B cell (primary cell): ENCODE data around the gene ERCC4.
A peak's percentile ranks its signal among the peaks of the same experiment; 100 is the strongest.

Experiments used
- EZH2 ChIP-seq: IDR thresholded peaks from 2 replicates; pipeline ENCODE4 v1.6.1; 2012; ENCODE audit warnings: borderline replicate concordance, low read depth, mild to moderate bottlenecking, moderate library complexity, low read length; ENCODE audit not compliant: insufficient read depth, poor library complexity, severe bottlenecking
- TF ChIP-seq, protein P1 (sequence below): fragments of 200-600 bp; IDR thresholded peaks from one replicate; pipeline ENCODE4 v1.8.0; 2022; ENCODE audit warnings: antibody characterized with exemption, mild to moderate bottlenecking

DNA sequence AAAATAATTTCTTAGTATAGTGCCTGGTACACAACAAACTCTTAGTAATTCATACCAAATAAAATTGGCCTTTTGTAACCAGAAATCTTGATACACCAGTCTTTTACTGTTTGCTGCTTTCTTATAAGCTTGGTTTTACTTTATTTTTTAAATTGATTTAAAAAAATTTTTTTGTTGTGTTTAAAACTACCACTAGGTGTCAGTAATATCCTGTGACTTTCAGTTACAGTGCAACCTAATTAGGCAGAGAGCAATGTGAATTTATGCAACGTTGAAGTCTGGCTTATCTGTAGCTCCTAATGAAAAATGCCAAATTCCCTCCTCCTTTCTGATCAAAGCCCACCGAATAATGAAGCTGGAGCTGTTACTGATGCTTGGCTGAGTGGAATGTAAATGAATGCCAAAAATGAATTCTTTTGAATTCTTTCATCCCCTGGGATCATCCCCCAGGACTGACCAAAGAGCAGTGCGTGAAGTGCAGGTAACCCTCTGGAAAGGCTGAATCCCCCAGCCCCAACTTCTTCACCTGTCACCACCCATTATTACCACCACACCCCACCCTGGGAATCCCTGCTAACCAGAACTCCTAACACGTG is 3.8 kb downstream of the ERCC4 start:
- TF ChIP-seq, protein P1, sequence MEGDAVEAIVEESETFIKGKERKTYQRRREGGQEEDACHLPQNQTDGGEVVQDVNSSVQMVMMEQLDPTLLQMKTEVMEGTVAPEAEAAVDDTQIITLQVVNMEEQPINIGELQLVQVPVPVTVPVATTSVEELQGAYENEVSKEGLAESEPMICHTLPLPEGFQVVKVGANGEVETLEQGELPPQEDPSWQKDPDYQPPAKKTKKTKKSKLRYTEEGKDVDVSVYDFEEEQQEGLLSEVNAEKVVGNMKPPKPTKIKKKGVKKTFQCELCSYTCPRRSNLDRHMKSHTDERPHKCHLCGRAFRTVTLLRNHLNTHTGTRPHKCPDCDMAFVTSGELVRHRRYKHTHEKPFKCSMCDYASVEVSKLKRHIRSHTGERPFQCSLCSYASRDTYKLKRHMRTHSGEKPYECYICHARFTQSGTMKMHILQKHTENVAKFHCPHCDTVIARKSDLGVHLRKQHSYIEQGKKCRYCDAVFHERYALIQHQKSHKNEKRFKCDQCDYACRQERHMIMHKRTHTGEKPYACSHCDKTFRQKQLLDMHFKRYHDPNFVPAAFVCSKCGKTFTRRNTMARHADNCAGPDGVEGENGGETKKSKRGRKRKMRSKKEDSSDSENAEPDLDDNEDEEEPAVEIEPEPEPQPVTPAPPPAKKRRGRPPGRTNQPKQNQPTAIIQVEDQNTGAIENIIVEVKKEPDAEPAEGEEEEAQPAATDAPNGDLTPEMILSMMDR: peak; percentile 82
- no peak for TF ChIP-seq EZH2
